Erythroblast (primary cell): ENCODE measurements around the gene EXPH5.
"Not testable (repeated sequence)": the region's sequence is repeated elsewhere in the genome, so short reads cannot be mapped to it uniquely, and the experiment has no call there.

Source experiments
- DNase-seq, 2 experiments: peaks; one replicate each; lab custom pipeline; 2025; lab: John Stamatoyannopoulos, UW
- GATA1 ChIP-seq: IDR thresholded peaks from 2 replicates; pipeline ENCODE4 v1.6.1; 2011; ENCODE audit warnings: low read depth, mild to moderate bottlenecking, control low read depth, low read length, moderate library complexity
- POLR2A ChIP-seq: IDR thresholded peaks from 2 replicates; pipeline ENCODE4 v1.6.1; 2011; ENCODE audit warnings: mild to moderate bottlenecking, low read length

The EXPH5 gene

DNA sequence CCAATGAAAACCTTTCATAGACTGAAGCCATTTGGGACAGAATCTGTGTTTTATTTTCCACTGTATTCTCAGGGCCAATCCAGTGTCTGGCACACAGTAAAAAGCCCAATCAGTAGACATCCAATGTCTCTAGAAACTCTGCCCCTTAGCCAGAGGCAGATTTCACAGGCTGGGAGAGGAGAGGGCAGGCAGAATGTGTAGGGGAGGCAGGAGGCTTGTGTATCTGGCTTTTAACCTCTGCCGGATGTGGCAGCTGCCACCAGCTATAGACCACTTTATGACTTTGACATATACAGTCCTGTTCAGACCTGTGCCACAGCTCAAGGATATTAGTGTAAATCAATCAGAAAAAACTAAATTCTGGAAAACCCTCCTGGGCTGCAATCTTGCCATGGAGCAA lies 4.4 kb downstream of the EXPH5 start:
- DNase-seq, result no peak
- TF ChIP-seq GATA1 (no peak), POLR2A (no peak)

DNA sequence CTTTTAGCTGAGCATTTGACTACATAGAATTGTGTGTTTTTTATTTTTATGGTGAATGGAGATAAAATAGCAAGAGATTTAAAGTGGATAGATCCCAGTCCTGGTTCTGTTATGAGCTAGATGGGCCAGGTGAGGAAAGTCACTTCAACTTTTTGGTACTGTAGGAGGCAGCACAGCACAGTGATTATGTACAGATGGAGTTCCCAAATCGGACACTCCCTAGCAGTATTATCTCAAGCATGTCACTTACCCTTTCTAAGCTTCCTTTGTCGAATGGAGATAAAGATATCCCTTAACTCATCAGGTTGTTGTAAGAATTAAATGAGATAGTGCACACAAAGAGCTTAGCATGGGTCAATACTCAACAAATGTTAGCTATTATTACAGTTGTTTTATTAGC lies 5.3 kb downstream of the EXPH5 start:
- TF ChIP-seq POLR2A (no peak), GATA1 (no peak)
- DNase-seq, result peak; percentile 20 to 57

DNA sequence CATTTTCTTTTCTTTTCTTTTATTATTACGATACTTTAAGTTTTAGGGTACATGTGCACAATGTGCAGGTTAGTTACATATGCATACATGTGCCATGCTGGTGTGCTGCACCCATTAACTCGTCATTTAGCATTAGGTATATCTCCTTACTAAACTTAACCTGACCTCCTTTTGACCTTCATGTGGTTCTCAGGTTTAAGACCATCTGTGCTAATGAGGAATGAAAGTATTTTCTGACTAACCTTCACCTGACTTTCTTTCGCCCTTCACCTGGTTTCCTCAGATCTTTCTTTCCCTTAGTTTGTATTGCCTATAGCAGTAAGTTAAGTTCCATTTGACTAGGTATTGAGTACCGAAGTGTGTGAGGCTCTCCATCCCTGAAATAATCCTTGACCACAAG lies 6.5 kb downstream of the EXPH5 start:
- TF ChIP-seq GATA1, result no peak
- TF ChIP-seq POLR2A, result no peak
- DNase-seq, result no peak

DNA sequence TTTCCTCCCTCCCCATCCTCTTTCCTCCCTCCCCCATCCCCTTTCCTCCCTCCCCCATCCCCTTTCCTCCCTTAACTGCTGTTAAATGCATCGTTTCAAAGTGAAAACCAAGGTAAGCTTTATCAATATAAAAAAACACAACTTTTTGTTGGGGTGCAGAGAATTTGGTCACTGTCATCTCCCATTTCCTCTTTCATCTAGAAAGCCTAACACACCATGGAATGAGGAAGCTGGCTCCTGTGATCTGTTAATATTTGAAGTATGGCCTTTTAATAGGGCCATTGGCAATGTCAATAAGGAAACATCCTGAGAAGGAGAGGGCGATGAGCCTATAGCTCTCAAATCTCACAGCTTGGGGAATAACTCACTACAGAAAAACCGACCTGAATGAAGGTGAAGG lies 7.0 kb downstream of the EXPH5 start:
- no peak for TF ChIP-seq POLR2A
- no peak for TF ChIP-seq GATA1
- DNase-seq, result no peak

DNA sequence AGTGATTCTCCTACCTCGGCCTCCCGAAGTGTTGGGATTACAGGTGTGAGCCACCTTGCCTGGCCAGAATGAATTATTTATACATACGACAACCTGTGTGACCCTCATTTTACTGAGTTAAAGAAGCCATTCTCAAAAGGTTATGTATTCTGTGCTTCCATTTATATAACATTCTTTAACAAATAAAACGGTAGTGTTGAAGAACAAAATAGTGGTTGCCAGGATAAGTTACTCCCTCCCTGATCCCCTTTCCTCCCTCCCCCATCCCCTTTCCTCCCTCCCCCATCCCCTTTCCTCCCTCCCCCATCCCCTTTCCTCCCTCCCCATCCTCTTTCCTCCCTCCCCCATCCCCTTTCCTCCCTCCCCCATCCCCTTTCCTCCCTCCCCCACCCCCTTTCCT lies 7.4 kb downstream of the EXPH5 start:
- not testable (repeated sequence) for DNase-seq

DNA sequence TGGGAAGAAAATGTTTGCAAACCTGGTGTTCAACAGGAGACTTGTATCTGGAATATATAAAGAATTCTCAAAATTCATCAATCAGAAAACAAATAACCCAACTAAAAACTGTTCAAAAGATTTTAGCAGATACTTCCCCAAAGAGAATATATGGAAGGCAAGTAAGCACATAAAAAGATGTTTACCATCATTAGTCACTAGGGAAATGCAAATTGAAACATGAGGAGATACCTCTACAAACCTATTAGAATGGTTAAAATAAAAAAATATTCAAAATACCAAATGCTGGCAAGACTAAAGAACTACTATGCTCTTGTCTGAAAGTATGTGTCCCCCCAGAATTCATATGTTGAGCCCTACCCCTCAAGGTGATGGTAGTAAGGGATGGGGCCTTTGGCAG lies 8.6 kb downstream of the EXPH5 start:
- TF ChIP-seq POLR2A, result no peak
- no peak for TF ChIP-seq GATA1
- no peak for DNase-seq

DNA sequence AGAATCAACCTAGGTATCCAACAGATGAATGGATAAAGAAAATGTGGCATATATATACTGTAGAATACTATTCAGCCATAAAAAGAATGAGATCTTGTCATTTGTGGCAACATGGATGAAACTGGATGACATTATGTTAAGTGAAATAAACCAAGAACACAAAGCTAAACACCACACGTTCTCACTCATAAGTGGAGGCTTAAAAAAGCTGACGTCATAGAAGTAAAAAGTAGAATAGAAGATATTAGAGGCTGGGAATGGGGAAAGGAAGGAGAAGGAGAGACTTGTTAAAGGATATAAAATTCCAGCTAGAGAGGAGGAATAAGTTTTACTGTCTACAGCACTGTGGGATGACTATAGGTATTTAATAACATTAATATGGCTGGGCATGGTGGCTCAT lies 12.9 kb downstream of the EXPH5 start:
- no peak for DNase-seq
- TF ChIP-seq GATA1, result no peak
- no peak for TF ChIP-seq POLR2A

DNA sequence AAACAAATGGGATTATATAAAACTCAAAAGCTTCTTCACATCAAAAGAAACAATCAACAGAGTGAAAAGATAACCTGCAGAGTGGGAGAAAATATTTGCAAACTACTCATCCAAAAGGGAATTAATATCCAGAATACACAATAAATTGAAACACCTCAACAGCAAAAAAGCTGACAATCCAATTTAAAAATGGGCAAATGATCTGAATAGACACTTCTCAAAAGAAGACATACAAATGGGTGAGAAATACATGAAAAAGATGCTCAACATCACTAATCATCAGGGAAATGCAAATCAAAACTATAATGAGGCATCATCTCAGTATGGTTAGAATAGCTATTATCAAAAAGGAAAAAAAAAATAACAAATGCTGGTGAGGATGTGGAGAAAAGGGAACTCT lies 13.5 kb downstream of the EXPH5 start:
- no peak for DNase-seq
- TF ChIP-seq GATA1, result no peak
- no peak for TF ChIP-seq POLR2A

DNA sequence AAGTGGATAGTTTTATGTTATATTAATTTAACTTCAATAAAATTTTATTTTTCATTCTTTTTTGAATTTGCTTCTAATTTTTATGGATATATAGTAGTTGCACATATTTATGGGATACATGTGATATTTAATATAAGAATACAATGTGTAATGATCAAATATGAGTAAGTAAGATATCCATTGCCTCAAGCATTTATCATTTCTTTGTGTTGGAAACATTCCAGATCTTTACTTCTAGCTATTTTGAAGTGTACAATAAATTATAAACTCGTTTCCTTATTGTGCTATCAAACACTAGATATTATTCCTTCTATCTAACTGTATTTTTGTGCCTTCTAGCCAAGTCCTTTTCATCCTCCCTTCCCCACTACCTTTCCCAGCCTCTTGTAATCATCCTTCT lies 17.0 kb downstream of the EXPH5 start:
- no peak for DNase-seq
- no peak for TF ChIP-seq POLR2A
- TF ChIP-seq GATA1, result no peak

DNA sequence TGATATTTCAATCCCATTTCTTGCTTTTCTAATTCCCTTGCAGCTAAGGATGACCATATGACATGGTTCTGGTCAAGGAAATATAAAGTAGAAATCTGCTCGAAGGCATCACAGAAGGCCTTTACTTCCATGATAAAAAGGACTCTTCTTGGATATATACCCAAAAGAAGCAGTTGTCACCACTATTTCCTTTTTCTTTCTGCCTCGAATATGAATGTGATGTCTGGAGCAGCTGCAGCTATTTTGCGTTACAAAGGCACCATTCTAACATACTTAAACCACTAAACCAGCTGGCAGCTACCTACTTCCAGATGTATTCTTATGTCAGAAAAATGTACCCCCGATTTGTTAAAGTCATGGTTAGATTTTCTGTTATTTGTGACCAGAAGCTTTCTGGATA lies 18.9 kb downstream of the EXPH5 start:
- TF ChIP-seq GATA1 (no peak), POLR2A (no peak)
- no peak for DNase-seq

DNA sequence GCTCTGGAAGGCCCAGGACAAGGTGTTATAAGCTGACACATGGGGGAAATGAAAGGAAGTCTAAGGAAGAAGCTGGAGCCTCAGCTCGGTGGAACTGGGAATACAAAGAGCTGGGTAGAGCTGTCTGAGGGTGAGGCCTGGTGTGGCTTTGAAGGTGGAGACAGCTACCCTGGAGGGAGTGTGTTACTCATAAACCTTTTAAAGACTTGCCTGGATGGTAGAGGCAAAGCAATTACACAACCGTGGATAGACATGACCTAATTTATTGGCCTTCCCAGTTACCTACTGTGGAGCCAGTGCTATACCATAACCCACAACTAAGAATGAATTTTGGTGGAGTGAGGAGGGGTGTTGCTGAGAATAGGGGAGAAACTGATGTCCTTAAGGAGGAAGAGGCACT lies 22.6 kb downstream of the EXPH5 start:
- DNase-seq, result no peak
- no peak for TF ChIP-seq GATA1
- no peak for TF ChIP-seq POLR2A

DNA sequence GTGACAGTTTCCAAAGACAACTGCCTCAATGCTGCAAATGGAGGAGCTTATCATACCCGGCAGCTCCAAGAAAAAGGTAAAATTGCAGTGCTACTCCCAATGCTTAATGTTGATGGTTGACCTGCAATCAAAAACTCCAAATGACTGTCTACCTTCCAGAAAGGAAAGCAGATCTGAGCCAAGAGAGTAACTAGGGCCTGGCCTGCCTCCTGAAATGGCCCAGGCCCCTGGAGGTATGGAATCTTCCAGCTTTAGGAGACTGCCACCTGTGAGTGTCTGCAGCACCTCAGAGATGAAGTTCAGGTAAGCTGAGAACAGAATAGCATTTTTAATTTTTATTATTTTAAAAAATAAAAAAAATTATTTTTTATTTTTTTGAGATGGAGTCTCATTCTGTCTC lies 23.7 kb downstream of the EXPH5 start:
- TF ChIP-seq GATA1 (no peak), POLR2A (no peak)
- no peak for DNase-seq

DNA sequence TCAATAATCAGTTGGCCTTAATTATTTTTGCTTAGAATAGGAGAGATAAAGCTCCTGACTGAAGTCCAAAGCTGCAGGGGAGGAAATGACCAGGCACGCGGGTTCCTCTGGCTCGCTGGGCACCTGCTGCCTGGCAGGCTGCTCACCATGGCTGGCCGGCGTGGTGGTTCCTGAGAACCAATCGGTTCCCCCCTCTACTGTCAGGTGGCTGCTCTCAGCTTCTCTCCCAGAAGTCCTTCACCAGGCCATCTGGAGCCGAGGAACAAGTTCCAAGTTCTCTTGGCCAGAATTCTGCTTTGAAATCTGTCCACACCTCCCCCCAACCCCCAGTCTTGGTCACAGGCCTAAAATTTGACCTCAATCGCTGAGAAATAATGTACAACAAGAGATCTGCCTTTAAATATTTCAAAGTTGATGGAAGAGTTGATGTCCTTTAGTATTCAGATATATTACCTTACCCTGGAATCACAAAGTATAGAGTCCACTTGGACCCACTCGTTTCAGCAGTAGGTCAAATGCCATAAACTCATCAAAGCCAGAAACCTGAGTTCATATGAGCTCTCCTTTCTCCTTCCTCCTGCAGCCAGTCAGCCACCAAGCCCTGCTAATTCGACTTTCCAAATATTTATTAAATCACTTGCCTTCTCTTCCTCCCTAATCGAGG lies 25.2 kb downstream of the EXPH5 start:
- no peak for DNase-seq
- TF ChIP-seq POLR2A (no peak), GATA1 (no peak)

DNA sequence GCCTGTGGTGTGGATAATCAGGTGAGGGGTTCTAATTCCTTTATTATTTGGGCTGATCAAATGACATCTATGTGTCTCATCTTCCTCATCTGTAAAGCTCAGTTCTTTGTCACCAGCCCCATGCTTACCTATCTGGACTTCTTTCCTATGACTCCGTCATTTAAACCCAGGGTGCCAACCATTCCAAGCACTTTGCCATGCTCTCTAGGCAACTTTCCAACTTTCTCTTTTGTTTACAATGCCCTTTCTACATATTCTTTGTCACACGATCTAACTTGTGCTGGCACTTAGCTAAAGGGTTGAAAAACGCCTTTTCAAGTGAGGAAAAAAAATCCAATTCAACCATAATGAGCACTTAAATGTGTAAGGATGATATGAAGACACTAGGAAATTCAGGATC lies 27.9 kb downstream of the EXPH5 start:
- TF ChIP-seq POLR2A, result no peak
- TF ChIP-seq GATA1, result no peak
- no peak for DNase-seq

DNA sequence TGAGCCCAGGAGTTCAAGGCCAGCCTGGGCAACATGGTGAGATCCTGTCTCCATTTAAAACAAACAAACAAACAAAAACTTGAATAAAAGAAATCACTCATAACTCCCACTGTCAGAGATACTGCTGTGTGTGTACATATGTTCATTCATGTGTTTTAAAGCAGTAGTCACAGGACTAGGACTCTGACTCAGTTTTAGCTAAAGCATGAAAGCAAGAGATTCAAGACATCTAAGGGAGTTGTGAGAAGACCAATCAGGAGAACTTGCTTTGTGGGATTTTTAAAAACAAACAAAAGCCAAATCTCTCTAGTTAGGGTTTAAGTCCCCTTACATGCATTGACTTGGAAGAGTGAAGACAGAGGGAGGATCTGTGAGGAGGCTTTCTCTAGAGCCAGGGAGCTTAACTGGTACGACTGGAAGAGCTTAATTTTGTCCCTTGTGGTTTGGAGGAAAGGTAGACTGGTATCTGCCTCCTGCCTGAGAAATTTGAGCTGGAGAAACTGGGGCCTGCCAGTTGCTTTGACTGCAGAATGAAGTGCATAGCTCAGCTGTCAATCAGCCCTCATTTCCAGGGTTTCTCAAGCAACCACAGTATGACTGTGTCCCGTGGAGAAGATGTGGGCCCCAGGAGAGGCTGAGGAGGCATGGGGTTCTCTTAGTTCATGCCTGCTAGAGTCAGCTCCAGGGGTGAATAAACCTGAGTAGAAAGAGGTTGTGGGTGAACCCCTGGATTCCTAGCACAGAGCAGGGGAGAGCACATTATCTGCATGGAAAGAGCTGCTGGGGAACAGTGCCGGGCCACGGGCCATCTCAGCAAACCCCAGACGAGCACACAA lies 30.6 kb downstream of the EXPH5 start:
- no peak for TF ChIP-seq POLR2A
- TF ChIP-seq GATA1, result no peak
- no peak for DNase-seq
